Glomerular visceral epithelial cell (primary cell): ENCODE measurements around the gene MYOG.

Experiments used
- DNase-seq: peaks from one replicate; pipeline ENCODE4 v3.0.0-alpha.2; 2016; ENCODE audit errors: extremely low spot score

Gene MYOG

DNA sequence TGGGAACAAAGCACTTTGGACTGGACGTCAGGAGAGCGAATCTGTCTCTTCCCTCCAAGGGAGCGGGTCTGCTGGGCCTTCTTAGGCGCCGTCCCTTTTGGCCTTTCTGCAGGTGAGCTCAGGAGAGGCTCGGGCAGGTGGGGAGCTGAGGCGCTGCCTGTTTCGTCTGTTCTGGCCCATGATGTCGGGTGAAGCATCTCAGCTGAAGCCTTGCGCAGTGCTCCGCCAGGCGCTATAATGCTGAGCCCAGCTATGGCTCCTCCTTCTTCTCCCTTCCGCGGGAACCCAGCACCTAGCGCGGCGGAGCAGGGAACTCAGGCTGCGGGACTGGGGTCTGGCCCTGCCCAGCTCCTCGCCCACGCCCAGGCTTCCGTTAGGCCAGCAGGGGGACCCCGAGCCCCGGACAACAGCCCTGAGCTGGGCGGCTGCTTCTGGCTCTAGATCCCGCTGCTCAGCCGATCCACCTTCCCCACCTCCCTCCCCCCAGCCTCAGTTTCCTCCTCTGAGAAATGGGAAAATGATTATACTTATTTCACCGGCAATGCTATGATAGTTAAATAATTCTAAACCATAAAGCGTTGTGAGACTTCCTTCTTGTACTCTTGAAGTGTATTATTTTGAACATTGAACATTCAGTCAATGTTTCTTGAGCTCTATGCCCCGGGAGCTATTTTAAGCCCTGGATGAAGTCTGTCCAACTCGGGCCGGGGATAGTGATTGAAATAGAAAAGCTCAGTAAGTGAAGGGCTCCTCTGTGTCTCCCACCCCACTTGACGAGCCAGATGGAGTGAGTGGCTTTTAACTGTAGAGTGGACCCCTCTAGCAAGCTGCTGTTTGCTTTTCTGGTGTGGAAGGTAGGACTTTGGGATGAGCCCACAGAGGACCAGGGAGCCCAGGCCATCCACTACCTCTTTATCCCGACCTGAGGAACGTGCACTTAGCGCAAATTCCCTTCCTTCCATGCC lies 32.1 kb upstream of the MYOG start:
- peak; percentile 78 for DNase-seq

DNA sequence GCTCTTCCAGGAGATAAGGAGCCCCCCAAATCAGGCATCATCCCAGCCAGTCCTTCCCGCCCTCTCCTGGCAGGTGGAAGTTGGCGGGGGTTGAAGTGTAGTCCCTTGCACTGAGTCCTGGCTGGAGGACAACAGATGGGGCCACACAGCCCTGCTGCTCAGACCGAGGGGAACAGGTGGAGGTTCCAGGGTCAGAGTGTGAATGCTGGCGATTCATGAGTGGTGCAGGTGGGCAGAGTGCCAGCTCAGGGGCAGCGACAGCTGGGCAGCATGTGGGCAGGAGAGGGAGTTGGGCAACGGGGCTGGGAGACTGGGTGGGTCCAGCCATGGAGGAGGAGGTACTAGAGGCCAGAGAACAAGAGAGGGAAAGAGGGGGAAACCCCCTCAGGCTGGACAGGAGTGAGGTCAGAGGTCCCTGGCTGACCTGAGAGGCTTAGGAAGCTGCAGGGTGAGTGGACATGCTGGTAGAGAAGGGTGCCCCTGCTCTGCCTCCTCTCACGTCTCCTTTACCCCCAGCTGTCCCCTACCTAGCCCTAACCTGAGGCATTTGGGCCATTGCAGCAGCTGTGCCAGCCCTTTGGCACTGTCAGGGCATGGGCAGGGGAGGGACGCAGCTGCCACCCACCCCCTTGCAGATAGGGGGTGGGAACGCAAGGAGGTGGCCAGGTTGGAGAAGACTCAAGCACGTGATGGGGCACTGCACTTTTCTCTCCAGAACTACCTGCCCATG lies 30.4 kb upstream of the MYOG start:
- DNase-seq = no peak

DNA sequence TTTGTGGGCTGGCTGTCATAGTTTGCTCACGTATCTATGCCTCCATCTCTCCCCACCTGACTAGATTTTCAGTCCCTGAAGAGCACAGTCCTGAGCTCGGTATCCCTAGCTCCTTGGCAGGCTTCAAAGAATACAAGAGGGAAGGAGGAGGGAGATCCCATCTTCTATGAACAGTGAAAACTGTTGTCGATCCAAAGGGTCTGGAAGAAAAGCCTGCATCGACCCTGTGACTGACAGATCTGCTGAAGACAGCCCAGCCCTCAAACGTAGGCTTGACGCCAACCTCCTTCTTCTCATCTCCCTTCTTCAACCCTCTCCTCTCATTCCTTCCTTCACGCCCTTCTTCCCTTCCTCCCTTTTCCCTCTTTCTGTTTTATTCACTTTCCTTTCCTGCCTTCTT lies 28.4 kb upstream of the MYOG start:
- no peak for DNase-seq

DNA sequence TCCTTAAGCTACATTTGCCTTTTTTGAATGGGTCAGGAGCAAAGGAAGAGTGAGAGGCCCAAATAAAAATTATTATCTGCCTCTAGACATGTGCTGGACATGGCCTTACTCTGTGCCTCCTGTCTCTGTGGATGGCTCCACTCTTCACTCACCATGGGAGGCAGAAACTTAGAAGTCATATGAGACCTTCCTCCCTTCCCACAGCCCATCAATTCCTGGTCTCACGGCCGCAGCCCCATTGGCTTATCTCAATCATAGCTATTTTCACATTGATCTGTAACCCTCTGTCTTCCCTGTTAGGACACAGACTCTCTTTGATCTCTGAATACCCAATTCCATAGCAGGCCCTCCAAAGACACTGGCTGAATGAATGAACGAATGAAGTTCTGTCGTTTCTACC lies 27.5 kb upstream of the MYOG start:
- DNase-seq = no peak

DNA sequence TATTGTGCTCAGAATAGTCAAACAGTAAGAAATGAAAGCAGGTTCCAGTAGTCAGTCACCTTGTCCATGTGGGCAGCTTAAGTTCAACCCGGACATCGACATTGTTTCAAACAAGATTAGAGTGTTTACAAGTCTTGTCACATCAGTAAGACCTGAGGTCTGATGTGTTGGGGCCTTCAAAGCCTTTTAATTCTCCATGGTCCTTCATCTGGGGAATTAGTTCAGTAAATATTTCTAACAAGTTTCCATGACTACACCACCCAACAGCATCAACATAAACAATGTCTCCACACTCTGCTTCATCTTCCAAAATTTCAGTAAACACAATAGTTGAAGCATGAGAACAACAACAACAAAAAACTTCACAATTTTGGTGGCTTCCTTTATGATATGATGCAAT lies 26.7 kb upstream of the MYOG start:
- no peak for DNase-seq

DNA sequence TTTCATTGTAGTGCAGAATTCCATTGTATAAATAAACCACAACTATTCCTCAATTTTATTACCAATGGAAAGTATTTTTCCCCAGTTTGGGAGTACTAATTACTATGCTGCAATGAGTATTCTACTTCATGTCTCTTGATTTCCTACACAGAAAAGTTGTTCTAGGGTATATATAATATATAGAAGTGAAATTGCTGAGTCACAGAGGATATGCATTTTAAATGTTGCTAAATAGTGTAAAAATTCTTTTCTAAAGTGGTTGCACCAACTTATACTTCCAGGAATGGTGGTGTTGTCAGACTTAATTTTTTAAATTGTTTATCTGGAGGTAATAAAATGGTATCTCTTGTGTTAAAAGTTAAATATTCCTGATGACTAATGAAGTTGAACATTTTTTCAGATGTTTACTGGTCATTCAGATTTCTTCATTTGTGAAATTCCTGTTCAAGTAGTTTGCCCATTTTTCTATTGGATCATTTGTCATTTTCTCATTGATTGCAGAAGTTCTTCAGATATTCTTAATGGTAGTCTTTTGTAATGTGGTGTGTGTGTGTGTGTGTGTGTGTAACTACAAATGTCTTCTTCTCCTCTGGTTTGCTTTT lies 19.1 kb upstream of the MYOG start:
- DNase-seq = no peak

DNA sequence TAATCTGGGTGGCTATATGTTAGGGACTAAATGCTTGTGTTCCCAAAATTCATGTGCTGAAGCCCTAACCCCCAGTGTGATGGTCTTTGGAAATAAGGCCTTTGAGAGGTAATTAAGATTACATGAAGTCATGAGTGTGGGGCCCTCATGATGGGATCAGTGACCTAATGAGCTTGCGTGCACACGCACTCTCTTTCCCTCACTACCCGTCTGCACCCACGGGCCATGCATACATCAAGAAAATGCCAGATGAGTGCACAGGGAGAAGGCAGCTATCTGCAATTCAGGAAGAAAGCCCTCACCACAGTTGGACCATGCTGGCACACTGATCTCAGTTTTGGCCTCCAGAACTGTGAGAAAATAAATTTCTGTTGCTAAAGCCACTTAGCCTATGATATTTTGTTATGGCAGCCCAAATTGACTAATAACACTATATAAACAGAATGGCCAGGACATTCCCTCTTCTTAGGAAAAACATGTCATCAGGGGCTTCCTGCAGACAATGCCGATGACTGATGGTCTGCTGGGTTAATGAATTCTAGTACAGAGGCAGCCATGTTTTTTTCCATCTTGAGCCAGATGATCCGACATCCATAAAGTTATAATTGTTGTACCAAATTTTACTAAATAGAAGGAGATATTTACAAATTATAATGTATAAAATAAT lies 18.1 kb upstream of the MYOG start:
- no peak for DNase-seq

DNA sequence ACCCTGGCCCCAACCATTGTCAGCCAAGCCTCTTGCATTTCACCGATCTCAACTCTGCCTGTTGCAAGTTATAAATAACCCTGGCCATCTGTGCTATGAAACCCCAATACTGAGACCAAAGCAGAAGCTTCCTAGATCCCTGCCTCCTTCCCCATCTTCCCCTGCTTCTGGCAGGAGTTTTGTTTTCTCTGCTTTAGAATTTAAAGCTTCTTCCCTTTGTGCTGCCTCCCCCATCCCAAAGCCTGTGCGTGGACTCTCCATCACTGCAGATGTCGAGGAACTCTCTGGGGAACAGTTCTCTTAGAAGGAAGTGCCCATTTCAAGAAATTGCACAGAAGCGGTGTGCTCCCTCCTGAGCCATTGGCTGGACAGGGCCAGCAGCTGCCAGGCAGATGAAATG lies 17.4 kb upstream of the MYOG start:
- no peak for DNase-seq

DNA sequence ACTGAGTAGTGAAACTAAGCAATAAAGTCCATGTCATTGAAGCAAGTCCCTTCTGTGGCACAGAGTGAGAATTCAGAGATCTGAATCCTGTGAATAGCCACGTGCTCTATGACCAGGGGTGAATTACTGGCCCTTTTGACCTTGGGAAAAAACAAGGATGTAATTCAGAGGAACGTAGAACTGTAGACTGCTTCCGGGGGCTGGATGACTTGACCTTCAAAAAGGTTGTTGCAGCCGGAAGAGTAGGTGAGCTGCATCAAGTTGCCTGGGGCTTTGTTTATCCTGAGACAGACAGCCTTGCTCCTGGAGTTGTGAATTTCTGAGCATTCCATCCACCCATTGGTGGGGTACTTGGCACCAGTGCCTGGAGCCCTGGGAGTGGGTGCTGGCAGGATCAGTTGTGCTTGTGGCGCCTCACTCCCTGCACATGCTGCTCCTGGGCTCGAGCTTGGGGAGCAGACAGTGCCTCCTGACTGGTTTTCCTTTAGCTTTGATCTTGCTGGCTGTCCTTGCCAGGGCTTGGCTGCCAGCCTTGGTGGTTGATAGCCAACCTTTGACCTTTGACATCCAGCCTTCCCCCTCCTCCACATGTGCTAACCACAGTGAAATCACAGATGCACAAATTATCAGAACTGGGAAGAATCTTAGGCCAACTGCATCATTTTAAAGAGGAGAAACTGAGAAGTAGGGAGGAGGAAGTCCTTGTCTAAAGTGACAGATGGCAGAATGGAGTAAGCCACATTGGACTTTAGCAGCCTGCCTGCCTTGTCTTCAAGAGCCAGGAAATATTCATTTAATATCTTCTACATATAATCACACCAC lies 16.2 kb upstream of the MYOG start:
- no peak for DNase-seq

DNA sequence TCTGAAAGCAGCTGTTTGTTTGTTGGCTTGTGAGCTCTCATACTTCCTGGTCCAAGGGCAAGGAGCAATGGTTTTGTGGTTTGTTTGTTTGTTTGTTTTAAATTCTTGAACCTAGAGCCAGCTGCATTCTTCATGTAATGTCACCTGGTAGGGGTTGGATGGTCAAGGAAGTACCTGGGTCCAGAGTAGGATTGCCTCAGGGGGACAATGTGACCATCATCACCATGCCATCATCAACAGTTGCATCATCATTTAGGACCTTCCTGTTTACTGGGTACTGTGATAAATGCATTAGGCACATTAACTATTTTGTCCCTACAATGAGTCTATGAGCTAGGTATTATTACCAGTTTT lies 14.7 kb upstream of the MYOG start:
- DNase-seq = no peak

DNA sequence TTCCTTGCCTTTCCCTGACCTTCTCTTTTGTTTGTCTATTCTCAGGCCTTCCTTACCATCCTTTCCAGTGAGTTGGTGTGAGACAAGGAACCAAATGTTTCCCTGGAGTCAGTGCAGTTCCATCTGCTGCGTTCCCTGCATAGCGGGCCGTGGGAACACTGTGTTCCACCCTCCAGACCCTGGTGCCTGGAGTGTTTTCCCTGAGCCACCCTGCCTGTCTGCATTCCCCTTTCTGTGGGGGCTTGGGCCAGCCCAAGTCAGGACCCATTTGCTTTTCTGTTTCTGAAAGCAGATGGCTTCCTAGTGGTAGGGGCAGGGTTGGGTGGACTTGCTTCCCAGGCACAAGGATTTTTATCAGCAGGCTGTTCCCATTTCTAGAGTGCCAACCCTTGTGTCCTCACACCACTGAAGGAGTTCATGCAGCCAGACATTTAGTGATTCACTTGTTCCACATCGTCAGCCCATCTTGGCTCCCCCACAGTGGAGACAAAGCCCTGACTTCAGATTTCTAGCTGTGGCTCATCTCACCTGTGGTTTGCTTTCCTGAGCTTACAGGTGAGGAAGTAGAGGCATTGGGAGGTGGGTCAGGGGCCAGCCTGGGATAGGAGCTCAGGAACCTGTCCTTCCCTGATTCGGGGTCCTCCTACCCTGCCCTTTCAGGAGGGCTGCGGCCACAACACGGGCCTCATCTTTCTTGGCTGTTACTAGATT lies 14.1 kb upstream of the MYOG start:
- DNase-seq = no peak

DNA sequence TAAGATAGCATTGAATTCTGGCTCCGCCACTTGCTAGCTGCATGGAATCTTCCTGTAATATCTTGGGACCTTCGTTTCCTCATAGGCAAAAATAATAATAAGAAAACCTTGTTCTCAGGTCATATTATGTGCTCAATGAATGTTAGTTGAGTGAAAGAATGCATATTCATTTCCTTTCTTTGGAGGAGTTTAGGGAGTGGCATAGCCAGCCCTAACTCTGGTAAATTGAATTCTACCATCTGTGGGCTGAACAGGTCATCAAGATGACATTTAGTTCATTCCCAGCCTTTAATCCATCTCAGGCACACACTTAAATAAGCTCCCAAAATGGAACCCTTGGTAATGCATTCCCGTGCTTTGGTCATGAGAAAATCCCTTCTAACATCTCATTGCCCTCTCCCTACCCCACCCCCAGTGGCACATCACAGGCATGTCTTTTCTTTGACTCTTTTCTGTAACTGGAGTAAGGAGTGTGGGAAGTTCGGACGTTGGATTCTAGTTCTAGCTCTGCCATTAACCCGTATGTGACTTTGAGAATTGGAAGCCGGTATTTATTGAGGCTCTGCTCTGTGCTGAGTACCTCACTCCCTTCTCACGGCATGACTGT lies 13.2 kb upstream of the MYOG start:
- no peak for DNase-seq

DNA sequence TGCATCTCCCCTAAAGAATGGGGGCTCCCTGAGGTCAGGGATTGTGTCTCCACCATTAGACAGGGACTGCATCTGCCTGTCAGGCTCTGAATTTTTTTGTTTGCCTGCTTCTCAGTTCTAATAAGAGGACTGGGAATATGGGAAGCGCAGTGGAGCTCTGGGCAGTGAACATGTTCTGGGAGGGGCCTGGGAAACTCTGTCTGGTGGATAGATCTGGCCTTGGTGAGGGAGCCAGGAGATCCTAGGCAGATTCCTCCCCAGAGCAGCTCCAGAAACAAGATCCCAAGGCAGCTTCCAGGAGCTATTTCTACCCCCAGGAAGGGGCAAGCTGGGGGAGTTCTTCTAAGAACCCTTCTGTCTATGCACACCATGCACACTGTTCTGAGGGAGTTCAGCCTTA lies 12.6 kb upstream of the MYOG start:
- DNase-seq = no peak

DNA sequence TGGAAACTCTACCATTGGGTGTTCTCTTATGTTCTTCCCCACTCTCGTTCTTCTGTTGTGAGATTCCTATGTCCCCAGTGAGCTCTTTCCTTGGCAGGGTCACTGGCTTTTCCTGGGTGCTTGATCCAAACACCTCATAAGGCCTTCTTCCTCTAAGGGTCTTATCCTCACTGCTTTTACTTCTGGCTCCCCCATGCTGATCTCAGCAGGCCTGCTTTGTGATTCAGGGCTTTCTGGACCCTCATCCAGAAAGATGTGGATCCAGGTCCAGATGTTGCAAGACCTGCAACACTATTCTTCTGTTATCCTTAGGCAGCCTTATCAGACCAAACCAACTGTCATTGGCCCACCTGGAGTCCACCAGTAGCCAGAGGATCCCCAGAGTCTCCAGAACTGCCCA lies 11.2 kb upstream of the MYOG start:
- no peak for DNase-seq

DNA sequence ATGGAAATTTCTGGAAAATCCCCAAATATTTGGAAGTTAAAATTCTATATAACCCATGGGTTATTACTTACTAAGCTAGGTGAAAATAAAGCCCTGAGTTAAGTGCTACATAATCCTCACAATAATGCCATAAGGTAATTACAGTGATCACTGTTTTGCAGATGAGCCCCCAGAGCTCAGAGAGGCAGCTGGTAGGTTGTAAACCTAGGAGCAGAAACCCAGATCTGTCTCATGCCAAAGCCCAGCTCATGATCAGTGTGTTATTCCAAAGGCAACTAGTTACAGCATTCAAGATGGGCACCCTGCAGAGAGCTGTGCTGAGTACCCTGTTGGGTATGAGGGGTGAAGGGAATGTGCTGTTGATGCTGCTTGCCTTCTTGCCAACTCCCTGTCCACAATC lies 10.8 kb upstream of the MYOG start:
- DNase-seq = no peak

DNA sequence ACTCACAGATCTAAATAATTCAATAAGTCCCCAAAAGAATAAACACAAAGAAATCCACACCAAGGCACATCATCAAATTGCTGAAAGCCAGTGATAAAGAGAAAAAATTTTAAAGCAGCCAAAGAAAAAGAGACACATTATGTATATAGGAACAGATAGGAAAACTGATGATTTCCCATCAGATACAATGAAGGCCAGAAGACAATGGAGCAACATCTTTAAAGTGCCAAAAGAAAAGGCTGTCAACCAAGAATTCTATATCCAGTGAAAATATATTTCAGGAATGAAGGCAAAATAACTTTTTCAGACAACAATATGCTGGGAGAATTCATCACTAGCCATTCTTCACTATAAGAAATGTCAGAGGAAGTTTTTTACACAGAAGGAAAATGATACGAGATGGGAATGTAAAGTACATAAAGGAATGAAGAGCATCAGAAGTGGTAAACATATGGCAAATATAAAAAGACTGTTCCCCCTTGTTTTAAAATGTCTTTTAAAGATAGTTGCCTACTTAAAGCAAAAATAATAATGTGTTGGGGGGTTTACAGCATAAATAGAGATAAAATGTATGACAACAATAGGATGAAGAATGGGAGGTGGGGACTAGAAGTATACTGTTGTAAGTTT lies 9.4 kb upstream of the MYOG start:
- DNase-seq = no peak

DNA sequence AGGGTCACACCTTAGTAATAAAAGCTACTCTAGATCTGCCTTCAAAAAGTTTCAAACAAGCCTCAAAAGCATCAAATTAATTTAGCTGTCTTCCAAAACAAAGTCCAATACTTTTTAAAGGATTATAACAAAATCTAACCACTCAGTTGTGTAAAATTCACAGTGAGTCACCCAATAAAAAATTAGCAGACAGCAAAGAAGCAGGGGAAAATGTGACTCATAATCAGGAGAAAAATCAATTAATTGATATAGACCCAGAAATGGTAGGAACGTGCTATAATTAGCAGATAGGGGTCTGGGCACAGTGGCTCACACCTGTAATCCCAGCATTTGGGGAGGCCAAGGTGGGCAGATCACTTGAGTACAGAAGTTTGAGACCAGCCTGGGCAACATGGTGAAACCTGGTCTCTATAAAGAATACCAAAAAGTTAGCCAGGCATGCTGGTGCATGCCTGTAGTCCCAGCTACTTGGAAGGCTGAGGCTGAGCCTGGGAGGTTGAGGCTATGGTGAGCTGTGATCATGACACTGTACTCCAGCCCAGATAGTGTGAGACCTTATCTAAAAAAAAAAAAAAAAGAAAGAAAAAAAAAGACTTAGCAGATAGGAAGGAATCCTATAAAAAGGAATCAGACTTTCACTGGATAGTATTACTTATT lies 8.1 kb upstream of the MYOG start:
- DNase-seq = no peak

DNA sequence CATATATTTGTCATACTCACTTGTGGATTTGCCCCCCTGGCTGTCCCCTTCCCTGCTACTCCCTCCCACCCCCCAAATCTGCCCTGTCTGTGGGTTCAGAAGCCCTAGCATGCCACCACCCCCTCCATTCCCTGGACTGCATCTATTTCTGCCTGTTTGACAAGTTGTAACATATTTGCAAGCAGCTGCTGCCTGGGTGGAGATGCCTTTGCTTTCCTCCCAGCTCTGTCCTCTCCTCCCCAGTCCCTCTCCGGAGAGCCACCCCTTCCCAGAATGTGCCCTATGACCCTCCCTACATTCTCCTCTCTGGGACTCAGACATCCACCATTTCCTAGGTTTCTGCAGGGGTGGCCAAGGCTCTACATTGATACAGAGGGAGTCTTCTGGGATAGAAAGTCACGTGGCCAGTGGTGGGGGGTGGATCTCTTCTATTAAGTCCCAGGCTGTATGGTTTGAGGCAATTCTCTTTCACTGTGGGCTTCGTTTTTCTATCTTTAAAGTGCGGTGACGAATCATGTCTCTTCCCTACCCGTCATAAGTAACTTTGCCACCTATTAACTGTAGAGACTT lies 6.0 kb upstream of the MYOG start:
- DNase-seq = no peak

DNA sequence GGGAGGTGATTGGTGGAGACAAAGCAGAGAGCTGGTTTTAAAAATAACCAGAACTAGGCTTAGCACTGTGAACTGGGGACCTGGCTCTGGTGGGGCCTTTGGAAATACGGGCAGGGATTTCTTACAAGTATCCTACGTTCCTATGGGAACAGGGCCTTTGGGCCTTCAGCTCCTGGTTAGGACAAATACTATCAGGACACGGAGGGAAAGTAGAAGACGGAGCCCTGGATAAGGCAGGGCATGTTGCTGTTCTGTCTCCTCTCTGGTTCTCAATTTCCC lies 5.3 kb upstream of the MYOG start:
- DNase-seq = no peak
